ENCODE measurements around the gene GNG13. TPM values are rescaled to one million over a fixed set of nuclear protein-coding genes. Genes with fewer than 3 reads are reported as not detected.

GNG13 gene
- total RNA-seq, 1 experiment from 2014 or later: not detected

DNA sequence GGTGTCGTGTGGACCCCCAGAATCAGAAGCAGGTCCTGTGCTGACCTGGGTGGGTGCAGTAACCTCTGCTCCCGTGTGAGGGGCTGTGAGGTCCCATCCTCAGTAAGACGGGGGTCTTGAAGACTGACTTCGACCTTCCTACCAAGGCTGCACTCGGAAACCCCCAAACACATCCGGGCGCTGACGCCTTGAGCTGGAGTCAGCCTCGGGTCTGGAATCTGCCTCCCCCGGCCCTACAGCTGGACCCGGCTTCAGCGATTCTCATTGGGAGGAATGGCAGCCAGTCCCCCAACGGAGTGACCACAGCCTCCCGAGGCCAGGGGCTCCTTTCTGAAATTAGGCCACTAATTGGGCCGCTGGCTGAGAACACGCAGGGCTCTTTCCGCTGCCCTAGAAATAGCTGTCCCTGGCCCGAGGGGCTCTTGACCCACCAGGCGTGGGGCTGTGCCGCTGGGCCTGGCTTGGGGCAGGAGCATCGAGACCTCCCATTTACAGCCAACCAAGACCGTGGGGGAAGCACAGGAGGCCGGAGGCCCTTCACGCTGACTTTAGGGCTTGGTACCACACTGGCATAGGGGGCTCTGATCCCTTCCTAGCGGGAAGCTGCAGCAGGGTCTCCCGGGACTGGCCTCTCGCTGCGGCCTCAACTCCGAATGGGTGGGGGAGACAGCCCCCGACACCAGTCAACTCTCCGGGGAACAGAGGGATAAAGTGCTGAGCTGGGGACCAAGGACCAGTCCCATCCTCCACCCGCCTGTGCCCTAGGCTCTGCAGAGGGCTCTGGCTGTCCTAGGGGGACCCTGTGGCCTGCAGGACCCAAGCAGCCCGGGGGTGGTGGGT, 2.6 kb upstream of the GNG13 start:
- peaks cover 3% of the 10 kb centered on the region; the same call in 1 of the 2 replicates for H3K36me3 ChIP-seq
- no peak overlapping the region for H3K4me3 ChIP-seq
- no peak for DNase-seq
- peaks cover 20% of the 10 kb centered on the region for H3K27me3 ChIP-seq
- H3K9me3 ChIP-seq: no peaks in the 10 kb centered on the region

DNA sequence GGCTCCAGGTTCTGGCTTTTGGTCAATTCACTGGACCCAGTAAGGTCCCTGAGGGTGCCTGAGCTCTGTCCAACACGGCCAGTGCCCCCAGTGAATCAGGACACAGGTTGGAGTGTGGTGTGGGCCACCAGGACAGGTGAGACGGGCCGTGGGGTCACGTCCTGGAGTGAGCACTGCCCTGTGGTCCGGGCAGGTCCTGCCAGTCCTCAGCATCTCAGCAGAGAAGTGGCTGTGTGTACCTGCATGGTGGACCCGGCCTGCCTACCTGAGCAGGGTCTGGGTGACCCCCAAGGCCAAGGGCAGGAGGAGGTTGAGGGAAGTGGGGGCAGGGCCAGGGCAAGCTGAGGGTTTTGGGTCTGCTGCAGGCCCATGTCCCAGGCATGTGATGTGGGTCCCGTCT, 1.9 kb upstream of the GNG13 start:
- DNase-seq: no peak
- no peak overlapping the region for H3K4me3 ChIP-seq
- peaks cover 20% of the 10 kb centered on the region for H3K27me3 ChIP-seq
- H3K36me3 ChIP-seq: peaks cover 3% of the 10 kb centered on the region; the same call in 1 of the 2 replicates
- no peaks in the 10 kb centered on the region for H3K9me3 ChIP-seq

DNA sequence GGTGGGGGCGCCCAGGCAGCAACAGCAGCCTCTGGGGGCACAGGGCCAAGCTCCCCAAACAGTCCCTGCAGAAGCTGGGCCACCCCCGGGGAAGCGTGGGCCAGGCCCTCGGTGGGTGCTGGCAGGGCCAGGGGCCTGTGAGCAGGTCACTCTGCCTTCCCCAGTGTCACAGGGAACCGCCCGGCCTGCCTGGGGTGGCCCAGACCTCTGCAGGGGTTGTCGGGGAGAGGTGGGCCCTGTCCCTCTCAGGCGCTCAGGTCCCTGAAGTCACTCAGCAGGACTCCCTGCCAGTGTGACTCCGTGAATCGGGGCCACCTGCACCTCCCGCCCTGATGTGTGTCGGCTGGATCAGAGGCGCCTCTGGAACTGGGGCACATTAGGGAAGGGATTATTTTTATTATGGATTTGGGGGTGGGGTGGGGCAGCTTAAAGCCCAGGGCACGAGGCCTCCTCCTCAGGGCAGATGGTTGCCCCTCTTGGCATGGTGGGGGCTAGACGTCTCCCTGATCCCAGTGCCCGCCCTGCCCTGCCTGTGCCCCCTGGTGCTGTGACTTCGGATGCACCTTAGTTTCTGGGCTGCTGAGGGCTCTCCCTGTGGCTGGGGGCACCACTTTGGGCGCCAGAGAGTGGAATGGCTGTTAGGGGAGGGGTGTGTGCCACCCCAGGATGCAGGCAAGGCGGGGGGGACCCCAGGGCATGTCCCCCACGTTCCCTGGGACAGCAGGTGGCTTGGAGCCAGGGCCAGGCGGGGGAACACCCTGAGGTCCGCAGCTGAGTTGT, 1.2 kb upstream of the GNG13 start:
- no peak for DNase-seq
- Histone ChIP-seq H3K27me3 (peaks cover 20% of the 10 kb centered on the region), H3K36me3 (peaks cover 6% of the 10 kb centered on the region), H3K4me3 (no peak overlapping the region), H3K9me3 (no peaks in the 10 kb centered on the region)

- Histone ChIP-seq H3K36me3 (peaks cover 12% of the 10 kb centered on the region), H3K27me3 (peaks cover 20% of the 10 kb centered on the region), H3K4me3 (no peak overlapping the region), H3K9me3 (no peaks in the 10 kb centered on the region)
- DNase-seq: no peak
These were observed 439 bp upstream of the GNG13 start for GRCh38 chr16:800834-801511.

DNA sequence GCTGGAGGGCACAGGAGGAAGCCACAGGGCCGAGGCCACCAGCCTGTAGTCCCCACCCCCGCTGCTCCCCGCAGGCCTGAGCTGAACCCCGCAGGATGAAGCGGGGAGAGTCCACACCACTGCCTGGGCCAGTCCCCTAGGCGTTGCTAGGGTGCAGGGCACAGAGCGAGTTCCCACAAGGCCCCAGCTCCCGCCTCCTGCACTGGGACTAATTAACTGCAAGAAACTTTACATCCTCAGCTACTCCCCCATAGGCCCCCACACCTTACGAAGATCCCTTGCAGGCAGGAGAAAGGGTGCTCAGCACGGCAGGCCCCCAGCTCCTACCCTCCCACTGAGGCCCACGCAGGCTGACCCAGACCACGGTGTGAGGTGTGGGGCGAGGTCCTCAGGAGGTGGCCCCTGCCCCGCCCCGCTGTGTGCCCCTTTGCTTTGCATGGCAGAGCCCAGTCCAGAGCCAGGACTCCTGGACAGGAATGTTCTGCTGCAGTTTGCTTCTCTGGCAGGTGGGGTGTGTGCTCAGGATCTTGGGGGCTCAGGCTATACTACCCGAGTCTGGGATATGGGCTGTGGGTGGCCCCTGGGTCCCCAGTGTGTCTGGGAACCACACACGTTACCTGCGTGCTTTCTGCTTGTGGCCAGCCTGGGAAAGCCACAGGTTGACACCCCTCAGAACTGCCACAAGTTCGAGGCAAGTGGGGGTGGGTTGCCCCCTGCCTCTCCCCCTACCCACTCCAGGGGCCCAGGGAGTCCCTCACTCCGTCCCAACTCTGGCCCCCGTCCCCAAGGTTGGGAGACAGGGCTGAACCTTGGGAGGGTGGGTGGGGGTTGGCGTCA, 1.2 kb downstream of the GNG13 start:
- DNase-seq: no peak
- Histone ChIP-seq H3K27me3 (peaks cover 20% of the 10 kb centered on the region), H3K4me3 (no peak overlapping the region), H3K36me3 (peaks cover 17% of the 10 kb centered on the region), H3K9me3 (no peaks in the 10 kb centered on the region)

DNA sequence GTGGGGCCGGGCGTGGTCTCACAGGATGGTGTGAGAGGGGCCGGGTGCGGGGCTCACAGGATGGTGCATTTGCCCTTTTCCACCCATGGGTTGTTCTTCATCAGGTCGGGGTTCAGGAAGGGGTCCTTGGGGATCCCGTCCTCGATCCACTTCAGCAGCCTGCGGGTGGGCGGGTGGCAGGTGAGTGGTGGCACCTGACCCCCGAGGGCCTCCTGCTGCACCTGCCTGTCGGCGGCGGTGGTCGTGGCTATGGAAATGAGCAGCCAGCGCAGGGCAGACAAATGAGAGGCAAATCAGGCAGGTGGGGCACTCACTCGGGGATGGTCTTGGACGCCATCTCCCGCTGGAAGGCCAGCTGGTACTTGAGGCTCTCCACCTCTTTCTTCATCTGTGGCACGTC, 1.9 kb downstream of the GNG13 start:
- Histone ChIP-seq H3K4me3 (no peak overlapping the region), H3K36me3 (peaks cover 20% of the 10 kb centered on the region), H3K27me3 (peaks cover 20% of the 10 kb centered on the region), H3K9me3 (no peaks in the 10 kb centered on the region)
- no peak for DNase-seq

- Histone ChIP-seq H3K9me3 (no peaks in the 10 kb centered on the region), H3K27me3 (peaks cover 20% of the 10 kb centered on the region), H3K36me3 (peaks cover 20% of the 10 kb centered on the region), H3K4me3 (no peak overlapping the region)
- no peak for DNase-seq
These were observed 2.8 kb downstream of the GNG13 start for GRCh38 chr16:797686-798085.

- DNase-seq: no peak
- Histone ChIP-seq H3K27me3 (peaks cover 20% of the 10 kb centered on the region), H3K9me3 (no peaks in the 10 kb centered on the region), H3K4me3 (no peak overlapping the region), H3K36me3 (peaks cover 23% of the 10 kb centered on the region)
These were observed 3.5 kb downstream of the GNG13 start for GRCh38 chr16:797120-797420.

GRCh38 chr16:796296-797119, 4.0 kb downstream of the GNG13 start:
- H3K4me3 ChIP-seq: no peak overlapping the region
- H3K9me3 ChIP-seq: no peaks in the 10 kb centered on the region
- peaks cover 17% of the 10 kb centered on the region for H3K27me3 ChIP-seq
- peaks cover 28% of the 10 kb centered on the region for H3K36me3 ChIP-seq
- DNase-seq: no peak

GRCh38 chr16:795580-796229, 4.8 kb downstream of the GNG13 start:
- Histone ChIP-seq H3K9me3 (no peaks in the 10 kb centered on the region), H3K4me3 (no peak overlapping the region), H3K36me3 (peaks cover 35% of the 10 kb centered on the region), H3K27me3 (peaks cover 9% of the 10 kb centered on the region)
- DNase-seq: no peak

GRCh38 chr16:794853-795466, 5.6 kb downstream of the GNG13 start:
- H3K27me3 ChIP-seq: peaks cover 1% of the 10 kb centered on the region
- DNase-seq: no peak
- peaks cover 43% of the 10 kb centered on the region for H3K36me3 ChIP-seq
- no peak overlapping the region for H3K4me3 ChIP-seq
- no peaks in the 10 kb centered on the region for H3K9me3 ChIP-seq

- Histone ChIP-seq H3K27me3 (no peaks in the 10 kb centered on the region; the same call in 1 of the 2 replicates), H3K9me3 (no peaks in the 10 kb centered on the region), H3K4me3 (no peak overlapping the region), H3K36me3 (peaks cover 50% of the 10 kb centered on the region)
- no peak for DNase-seq
These were observed 6.3 kb downstream of the GNG13 start for GRCh38 chr16:794091-794822.

- no peak overlapping the region for H3K4me3 ChIP-seq
- peaks cover 51% of the 10 kb centered on the region for H3K36me3 ChIP-seq
- no peak for DNase-seq
- H3K9me3 ChIP-seq: no peaks in the 10 kb centered on the region
- no peaks in the 10 kb centered on the region for H3K27me3 ChIP-seq
These were observed 7.1 kb downstream of the GNG13 start for GRCh38 chr16:793414-793813.

DNA sequence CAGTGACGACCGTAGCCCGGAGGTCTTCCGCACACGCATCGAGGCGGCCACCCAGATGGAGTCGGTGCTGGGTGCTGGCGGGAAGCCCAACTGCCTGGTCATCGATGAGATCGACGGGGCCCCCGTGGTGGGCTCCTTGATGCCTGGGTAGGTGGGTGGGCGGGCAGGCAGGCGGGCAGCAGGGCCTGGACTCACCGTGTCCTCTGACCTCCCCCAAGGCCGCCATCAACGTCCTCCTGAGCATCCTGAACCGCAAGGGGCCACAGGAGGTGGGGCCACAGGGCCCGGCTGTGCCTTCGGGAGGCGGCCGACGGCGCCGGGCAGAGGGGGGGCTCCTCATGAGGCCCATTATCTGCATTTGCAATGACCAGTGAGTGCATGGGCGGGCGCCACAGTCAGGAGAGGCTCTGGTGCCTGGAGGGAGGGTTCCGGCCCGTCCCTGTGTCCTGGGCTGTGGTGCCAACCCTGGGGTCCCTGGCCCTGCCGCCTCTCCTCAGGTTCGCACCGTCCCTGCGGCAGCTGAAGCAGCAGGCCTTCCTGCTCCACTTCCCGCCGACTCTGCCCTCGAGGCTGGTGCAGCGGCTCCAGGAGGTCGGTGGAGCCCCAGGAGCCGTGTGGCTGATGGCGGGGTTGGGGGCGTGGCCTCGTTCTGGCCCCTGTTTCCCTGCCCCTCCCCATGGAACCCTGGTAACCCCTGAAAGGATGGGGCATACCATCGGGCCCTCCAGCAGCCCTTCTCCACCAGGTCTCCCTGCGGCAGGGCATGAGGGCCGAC, 8.1 kb downstream of the GNG13 start:
- peaks cover 51% of the 10 kb centered on the region for H3K36me3 ChIP-seq
- DNase-seq: no peak
- no peaks in the 10 kb centered on the region for H3K27me3 ChIP-seq
- H3K9me3 ChIP-seq: no peaks in the 10 kb centered on the region
- H3K4me3 ChIP-seq: no peak overlapping the region
